Right atrium auricular region (tissue), 2 donors: ENCODE results near the gene RNF10. TPM values are rescaled to one million over a fixed set of nuclear protein-coding genes. Genes with fewer than 3 reads are reported as not detected.
A peak's percentile ranks its signal among the peaks of the same experiment; 100 is the strongest.

Source experiments
- DNase-seq: peaks from one replicate; pipeline ENCODE4 v3.0.0-alpha.2; 2019; ENCODE audit warnings: low spot score
- H3K27ac ChIP-seq, 2 donors: fragments of 200-600 bp; sonication (generic); 1 replicate in 1 of 2; 2 replicates in 1 of 2; pipeline ENCODE4 v1.5.1; 2016 to 2019
- H3K27me3 ChIP-seq, 2 donors: fragments of 200-600 bp; sonication (generic); one replicate each; pipeline versions ENCODE4 v1.5.1 to v1.6.0; 2017 to 2019
- H3K36me3 ChIP-seq: fragments of 200-600 bp; sonication (generic); one replicate; pipeline ENCODE4 v1.5.1; 2016
- H3K4me1 ChIP-seq, 2 donors: fragments of 200-600 bp; sonication (generic); one replicate each; pipeline versions ENCODE4 v1.5.1 to v1.6.0; 2017 to 2019
- H3K4me3 ChIP-seq, 2 donors: fragments of 200-600 bp; sonication (generic); 1 replicate in 1 of 2; 2 replicates in 1 of 2; pipeline ENCODE4 v1.5.1; 2017 to 2019; ENCODE audit warnings: mild to moderate bottlenecking in 1 of 2, moderate library complexity in 1 of 2
- H3K9me3 ChIP-seq, 2 donors: fragments of 200-600 bp; sonication (generic); one replicate each; pipeline ENCODE4 v1.5.1; 2019
- CTCF ChIP-seq, 2 donors: fragments of 200-600 bp; sonication (generic); IDR thresholded peaks; one replicate each; pipeline ENCODE4 v1.5.1; 2019; ENCODE audit warnings: antibody characterized with exemption in 2 of 2
- total RNA-seq, 2 donors: library from RNA; depleted of rRNA; stranded (reverse); fragments of >200 nt; gene quantifications; one replicate each; pipeline ENCODE4 v1.1.0, GENCODE V29; 2016

Gene RNF10
- total RNA-seq, 2 donors from 2014 or later: 166 to 168 TPM

GRCh38 chr12:120534703-120535655, 823 bp downstream of the RNF10 start:
- no peaks in the 10 kb centered on the region for H3K27me3 ChIP-seq
- H3K36me3 ChIP-seq: no peaks in the 10 kb centered on the region
- TF ChIP-seq CTCF (IDR thresholded peaks at IDR 0.05): no peak
- peaks cover 0 to 48% of the 10 kb centered on the region in 2 donors for H3K4me1 ChIP-seq
- peak overlapping the region; percentile 97 to 98 for H3K4me3 ChIP-seq
- H3K9me3 ChIP-seq: no peaks in the 10 kb centered on the region
- peak overlapping the region; percentile 95 to 98 for H3K27ac ChIP-seq
- DNase-seq: no peak

- no peaks in the 10 kb centered on the region for H3K9me3 ChIP-seq
- H3K27me3 ChIP-seq: no peaks in the 10 kb centered on the region
- DNase-seq: no peak
- peak overlapping the region; percentile 95 to 98 for H3K27ac ChIP-seq
- no peak for TF ChIP-seq CTCF (IDR thresholded peaks at IDR 0.05)
- H3K4me3 ChIP-seq: peak overlapping the region; percentile 97 to 98
- H3K36me3 ChIP-seq: no peaks in the 10 kb centered on the region
- H3K4me1 ChIP-seq: peaks cover 0 to 61% of the 10 kb centered on the region in 2 donors
Observed at GRCh38 chr12:120536064-120536791, 2.1 kb downstream of the RNF10 start.

- Histone ChIP-seq H3K27ac (peak overlapping the region; percentile 95 to 98), H3K4me3 (peak overlapping the region; percentile 29 to 97), H3K36me3 (peaks cover 5% of the 10 kb centered on the region), H3K9me3 (no peaks in the 10 kb centered on the region), H3K4me1 (peaks cover 0 to 77% of the 10 kb centered on the region in 2 donors), H3K27me3 (no peaks in the 10 kb centered on the region)
- no peak for DNase-seq
- no peak for TF ChIP-seq CTCF (IDR thresholded peaks at IDR 0.05)
Observed at GRCh38 chr12:120537856-120538220, 3.7 kb downstream of the RNF10 start.

GRCh38 chr12:120538281-120539156, 4.4 kb downstream of the RNF10 start:
- DNase-seq: no peak
- Histone ChIP-seq H3K4me1 (peaks cover 0 to 84% of the 10 kb centered on the region in 2 donors), H3K4me3 (peak overlapping the region; percentile 29 to 97), H3K27me3 (no peaks in the 10 kb centered on the region), H3K27ac (peak overlapping the region; percentile 95 to 98), H3K36me3 (peaks cover 5% of the 10 kb centered on the region), H3K9me3 (no peaks in the 10 kb centered on the region)
- no peak for TF ChIP-seq CTCF (IDR thresholded peaks at IDR 0.05)

- peaks cover 5% of the 10 kb centered on the region for H3K36me3 ChIP-seq
- H3K27ac ChIP-seq: peak overlapping the region; percentile 95 to 98
- no peaks in the 10 kb centered on the region for H3K27me3 ChIP-seq
- H3K4me3 ChIP-seq: no peak overlapping the region
- peaks cover 0 to 90% of the 10 kb centered on the region in 2 donors for H3K4me1 ChIP-seq
- TF ChIP-seq CTCF (IDR thresholded peaks at IDR 0.05): no peak
- H3K9me3 ChIP-seq: no peaks in the 10 kb centered on the region
- DNase-seq: no peak
Observed at GRCh38 chr12:120539303-120539702, 5.1 kb downstream of the RNF10 start.
